Thyroid gland (tissue), 4 donors: ENCODE measurements around the gene LILRB5.
"Not testable (repeated sequence)": the region's sequence is repeated elsewhere in the genome, so short reads cannot be mapped to it uniquely, and the experiment has no call there.

ENCODE experiments used
- CTCF ChIP-seq, 6 experiments: fragments of 200-600 bp in 3 of 6; fragments of 450-650 bp in 3 of 6; sonication (generic) in 3 of 6; IDR thresholded peaks; one replicate each; pipeline ENCODE4 v1.5.1; 2016 to 2019; ENCODE audit warnings: antibody characterized with exemption in 6 of 6, mild to moderate bottlenecking in 2 of 6, inconsistent platforms in 1 of 6, moderate library complexity in 1 of 6
- POLR2A ChIP-seq, 2 donors: fragments of 450-650 bp; IDR thresholded peaks; one replicate each; pipeline ENCODE4 v1.6.1; 2017; ENCODE audit warnings: antibody characterized with exemption in 2 of 2, mild to moderate bottlenecking in 2 of 2, moderate library complexity in 1 of 2

- TF ChIP-seq POLR2A, CTCF (IDR thresholded peaks at IDR 0.05): not testable (repeated sequence)
Observed at GRCh38 chr19:54219702-54220101, 37.4 kb downstream of the LILRB5 start.
